Fibroblast of peridontal ligament (primary cell): ENCODE data around the gene COL6A2.
"Not testable (repeated sequence)": the region's sequence is repeated elsewhere in the genome, so short reads cannot be mapped to it uniquely, and the experiment has no call there.

ENCODE experiments used
- DNase-seq: peaks from one replicate; pipeline ENCODE4 v3.0.0-alpha.2; 2010; ENCODE audit errors: extremely low read depth

The COL6A2 gene

DNA sequence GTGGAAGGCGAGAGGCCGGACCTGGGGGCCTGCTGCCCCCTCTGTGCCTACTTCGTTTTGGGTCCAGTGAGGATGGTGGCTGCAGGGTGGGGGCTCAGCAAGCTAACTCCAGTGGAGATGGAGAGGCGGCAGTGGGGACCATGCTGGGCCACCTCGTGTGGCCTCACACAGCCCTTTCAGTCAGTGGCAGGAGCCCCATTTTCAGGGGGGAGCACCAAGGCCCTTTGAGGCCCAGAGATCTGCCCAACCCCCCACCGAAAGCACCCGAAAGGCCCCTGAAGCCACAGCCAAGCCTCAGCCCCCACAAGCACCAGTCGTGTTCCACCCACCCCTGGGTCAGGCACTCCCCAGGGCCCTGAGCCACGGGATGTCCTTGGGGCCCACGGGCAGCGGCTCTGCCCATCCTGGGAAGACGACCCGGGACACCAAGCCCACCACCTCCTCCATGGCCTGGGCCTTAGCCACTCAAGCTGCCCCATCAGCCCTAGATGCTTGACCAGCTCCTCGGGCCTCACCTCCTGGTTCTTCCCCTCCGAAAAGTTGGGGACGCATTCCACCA is 57.1 kb downstream of the COL6A2 start:
- no peak for DNase-seq

DNA sequence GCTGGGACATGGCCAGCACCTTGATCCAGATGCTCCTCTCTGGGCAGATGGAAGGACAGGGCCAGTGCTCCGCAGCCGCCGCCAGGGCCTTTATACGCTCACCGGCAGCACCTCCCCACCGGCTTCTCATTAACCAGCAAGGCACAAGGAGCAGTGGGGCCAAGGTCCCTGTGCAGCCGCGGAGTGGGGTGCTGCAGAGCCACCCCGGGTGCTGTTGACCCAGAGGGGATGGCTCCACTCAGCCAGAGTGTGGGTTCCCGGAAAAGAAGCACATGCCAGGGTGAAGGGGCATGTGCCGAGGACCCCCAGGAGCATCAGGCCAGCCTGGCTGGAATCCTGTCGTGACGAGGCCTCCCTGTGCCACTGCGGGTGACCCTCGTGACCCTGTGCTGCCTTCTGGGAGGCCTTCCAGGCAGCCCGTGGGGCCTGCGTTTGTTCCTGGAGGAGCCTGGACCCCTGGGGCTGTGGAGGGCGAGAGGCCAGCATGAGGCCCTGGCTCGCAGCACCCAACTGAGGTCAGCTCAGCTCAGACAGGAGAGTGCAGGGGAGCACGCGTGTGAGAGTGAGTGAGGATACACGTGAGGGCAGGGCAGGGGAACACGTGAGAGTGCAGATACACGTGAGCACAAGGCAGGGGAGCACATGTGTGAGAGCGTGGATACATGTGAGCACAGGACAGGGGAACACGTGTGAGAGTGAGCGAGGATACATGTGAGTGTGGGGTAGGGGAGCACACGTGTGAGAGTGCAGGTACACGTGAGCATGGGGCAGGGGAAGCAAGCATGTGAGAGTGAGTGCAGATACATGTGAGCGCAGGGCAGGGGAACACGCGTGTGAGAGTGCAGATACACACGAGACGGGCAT is 57.8 kb downstream of the COL6A2 start, which contains the start of gene FTCD:
TSS of gene FTCD (minus strand) at position 66 of the 864 bp plus-strand sequence. CDS start at position 10, 56 bp downstream.
- no peak for DNase-seq

DNA sequence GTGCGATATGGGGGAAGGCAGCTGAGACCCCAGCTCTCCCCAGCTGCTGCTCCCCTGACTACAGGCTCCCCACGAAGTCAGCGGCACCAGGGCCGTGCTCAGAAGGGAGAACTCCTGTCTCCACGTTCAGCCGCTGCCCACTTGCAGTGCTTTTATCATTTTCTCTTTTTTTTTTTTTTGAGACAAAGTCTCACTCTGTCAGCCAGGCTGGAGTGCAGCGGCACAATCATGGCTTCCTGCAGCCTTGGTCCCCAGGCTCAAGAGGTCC is 58.4 kb downstream of the COL6A2 start:
- no peak for DNase-seq

DNA sequence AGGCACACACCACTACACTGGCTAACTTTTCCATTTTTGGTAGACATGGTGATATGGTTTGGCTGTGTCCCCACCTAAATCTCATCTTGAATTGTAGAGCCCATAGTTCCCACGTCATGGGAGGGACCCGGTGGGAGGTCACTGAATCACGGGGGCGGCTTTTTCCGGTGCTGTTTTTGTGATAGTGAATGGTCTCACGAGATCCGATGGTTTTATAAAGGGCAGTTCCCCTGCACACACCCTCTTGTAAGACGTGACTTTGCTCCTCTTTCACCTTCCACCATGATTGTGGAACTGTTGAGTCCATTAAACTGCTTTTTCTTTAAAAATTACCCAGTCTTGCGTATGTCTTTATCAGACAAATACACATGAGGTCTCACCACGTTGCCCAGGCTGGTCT is 58.8 kb downstream of the COL6A2 start:
- no peak for DNase-seq

- DNase-seq, result no peak
These were observed 59.6 kb downstream of the COL6A2 start for GRCh38 chr21:46157396-46157986.

DNA sequence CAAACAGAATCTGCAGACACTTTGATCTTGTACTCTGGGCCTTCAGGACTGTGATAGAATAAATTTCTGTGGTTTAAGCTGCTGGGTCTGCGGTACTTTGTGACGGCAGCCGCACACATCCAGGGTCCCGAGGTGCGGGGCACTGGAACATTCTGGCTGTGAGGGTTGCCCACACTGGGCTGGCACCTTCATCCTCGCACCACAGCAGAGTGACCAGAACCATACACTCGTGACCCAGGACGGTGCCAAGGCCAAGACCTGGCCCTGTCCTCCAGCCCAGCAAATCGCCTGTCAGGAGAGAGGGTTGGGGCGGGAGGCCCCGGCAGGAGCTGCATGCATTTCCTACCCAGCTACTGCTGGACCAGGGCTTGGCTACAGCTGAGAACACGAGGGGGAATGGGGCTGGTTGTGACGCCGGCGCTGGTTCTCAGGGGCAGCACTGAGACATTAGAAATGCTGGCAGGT is 60.1 kb downstream of the COL6A2 start:
- no peak for DNase-seq

GRCh38 chr21:46158666-46159300 is 60.9 kb downstream of the COL6A2 start:
- no peak for DNase-seq

GRCh38 chr21:46159390-46159789 is 61.5 kb downstream of the COL6A2 start:
- DNase-seq, result no peak

DNA sequence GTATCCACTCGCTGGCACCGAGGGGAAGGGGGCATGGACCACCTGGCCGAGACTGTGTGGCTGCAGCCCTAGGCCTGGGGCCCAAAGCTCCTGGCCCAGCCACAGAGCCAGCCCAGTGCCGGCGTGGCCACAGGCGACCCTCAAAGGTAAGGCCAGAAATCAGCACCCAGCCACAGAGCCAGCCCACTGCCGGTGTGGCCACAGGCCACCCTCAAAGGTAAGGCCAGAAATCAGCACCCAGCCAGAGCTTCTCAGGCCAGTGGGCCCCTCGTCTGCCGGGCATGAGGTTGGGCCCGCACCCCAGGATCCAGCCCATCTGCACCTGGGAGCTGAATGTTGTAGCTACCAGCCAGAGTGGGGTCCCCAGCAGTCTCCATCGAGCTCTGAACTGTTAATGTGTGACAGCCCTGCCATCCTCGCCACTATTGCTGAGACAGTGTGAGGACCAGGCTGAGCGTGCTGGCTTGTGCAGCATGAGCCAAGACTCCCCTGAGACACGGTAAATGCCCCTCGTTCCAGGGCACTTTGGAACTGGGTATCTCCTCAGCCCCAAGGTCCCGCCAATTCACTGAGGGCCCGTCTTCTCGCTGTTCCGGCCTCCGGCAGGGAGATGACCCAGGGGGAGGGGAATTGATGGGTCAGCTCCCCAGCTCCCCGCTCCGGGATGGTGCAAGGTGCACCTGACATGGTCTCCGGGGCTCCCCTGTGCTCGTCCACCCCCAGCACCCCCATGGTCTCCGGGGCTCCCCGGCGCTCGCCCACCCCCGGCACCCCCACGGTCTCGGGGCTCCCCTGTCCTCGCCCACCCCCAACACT is 62.1 kb downstream of the COL6A2 start:
- DNase-seq, result no peak

DNA sequence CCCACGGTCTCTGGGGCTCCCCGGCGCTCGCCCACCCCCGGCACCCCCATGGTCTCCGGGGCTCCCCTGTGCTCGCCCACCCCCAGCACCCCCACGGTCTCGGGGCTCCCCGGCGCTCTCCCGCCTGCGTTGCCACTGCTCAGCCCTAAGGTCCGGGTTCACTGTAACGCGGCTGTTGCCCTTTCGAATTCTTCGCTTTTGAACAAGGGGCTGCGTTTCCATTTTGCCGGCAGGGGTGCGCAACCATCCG is 62.7 kb downstream of the COL6A2 start:
- DNase-seq, result no peak

DNA sequence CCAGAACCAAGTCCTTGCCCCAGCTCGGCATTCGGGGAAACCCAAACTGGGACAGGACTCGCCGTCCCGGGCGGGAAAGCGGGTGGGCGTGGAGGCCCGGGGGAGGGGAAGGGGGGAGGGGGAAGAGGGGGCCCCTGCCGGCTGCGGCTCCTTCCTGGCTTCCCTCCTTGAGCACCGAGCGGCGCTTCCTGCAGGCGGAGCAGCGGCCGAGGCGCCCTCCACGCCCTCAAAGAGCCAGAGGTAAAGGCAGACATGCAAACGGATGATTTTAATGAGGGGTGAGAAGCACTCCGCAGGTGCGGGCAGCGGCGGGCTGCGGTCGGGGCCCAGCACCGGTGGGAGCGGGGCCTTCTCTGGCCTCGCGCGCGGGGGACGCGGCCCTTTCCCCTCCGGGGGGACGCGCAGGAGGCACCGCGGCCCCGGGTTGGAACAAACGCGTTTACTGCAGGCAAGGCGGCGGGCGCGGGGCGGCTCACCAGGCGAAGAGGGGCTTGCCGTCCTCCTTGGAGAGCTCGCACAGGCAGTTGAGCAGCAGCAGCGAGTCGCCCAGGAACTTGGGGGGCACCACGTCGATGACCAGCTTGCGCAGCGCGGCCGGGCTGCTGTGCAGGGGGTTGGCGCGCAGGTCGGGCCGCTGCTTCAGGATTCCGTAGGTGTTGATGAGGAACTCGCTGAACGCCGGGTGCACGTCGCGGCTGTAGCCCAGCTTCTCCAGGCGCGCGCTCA is 63.2 kb downstream of the COL6A2 start:
- DNase-seq, result no peak

DNA sequence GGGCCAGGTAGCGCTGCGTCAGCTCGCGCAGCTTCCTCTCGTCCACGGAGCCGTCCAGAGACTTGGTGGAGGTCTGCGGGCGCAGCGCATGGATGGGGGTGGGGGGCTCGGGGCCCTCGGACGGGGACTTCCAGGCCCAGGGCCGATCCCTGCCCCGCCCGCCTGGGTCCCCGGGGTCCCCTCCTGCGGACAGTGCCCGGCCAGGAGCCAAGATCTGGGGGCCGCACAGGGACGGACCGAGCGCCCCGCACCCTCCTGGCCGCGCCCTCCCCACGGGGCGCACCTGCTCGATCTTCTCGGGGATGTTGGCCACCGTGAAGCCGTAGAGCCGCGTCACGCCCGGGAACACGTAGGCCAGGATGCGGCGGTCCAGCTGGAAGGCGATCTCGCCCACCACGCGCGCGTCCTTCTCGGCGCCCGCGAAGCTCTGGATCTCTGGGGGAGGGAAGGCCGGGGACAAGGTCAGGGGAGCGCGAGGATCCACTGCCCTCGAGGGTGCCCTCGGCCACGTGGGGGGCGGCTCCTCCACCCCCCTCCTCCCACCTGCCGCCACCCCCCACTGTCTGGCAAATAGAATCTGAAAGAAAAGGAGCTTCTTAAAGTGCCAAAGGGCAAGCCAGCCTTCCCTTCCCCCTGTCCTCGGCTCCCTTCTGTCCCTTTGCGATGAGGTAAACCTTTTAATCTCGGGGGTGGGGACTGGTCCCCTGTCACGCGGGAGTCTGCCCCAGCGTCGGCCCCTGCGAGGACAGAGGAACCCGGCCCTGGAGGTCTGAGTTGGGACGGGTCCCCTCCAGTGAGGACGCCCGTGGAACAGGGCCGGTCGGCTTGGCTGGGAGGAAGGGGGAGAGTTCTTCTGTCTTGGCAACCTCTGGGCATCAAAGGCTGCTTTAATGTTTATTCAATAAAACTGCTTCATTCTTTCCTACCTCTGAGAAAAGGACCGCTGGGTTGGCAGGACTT is 64.0 kb downstream of the COL6A2 start:
- no peak for DNase-seq

GRCh38 chr21:46163380-46163779 is 65.5 kb downstream of the COL6A2 start:
- peak; percentile 61 for DNase-seq

DNA sequence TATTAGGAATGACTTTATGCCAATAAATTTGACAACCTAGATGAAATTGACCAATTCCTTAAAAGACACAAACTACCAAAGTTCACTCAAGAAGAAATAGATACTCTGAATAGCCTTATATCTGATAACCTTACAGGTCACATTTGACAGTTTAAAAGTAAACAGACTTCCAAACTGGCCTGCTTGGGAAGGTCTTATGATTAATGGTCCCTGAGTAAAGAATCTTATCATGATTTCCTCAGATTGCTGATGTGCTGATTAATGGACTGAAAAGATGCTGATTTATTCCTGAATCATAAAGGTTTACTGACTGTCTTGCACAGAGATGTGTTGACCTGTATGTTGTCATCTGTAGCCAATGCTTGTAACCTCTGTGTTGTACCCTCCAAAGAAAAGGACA is 67.2 kb downstream of the COL6A2 start:
- no peak for DNase-seq

GRCh38 chr21:46168238-46168637 is 70.3 kb downstream of the COL6A2 start:
- DNase-seq, result no peak

GRCh38 chr21:46168659-46169386 is 70.9 kb downstream of the COL6A2 start:
- DNase-seq, result no peak

GRCh38 chr21:46170436-46171193 is 72.7 kb downstream of the COL6A2 start:
- DNase-seq, result not testable (repeated sequence)

- peak; percentile 52 for DNase-seq
These were observed 73.7 kb downstream of the COL6A2 start for GRCh38 chr21:46171585-46171984.
